Measurements from ENCODE around the gene CCDC13. TPM values are rescaled to one million over a fixed set of nuclear protein-coding genes. Genes with fewer than 3 reads are reported as not detected.
"Not testable (repeated sequence)": the region's sequence is repeated elsewhere in the genome, so short reads cannot be mapped to it uniquely, and the experiment has no call there.

The CCDC13 gene
- total and polyA plus RNA-seq, 2 experiments from 2014 or later, result 0.27 to 0.45 TPM

GRCh38 chr3:42811118-42811883, 38.2 kb upstream of the CCDC13 start:
- H3K27ac Mint-ChIP-seq; ATAC-seq; H3K4me3 ChIP-seq; H3K36me3 Mint-ChIP-seq (ENCODE audit: low read depth); H3K4me1 ChIP-seq (ENCODE audit: insufficient read depth); H3K4me2 ChIP-seq; H3K27ac ChIP-seq (ENCODE audit: low read depth); H3K36me3 ChIP-seq (ENCODE audit: insufficient read depth); H3K9me3 Mint-ChIP-seq; H4K20me1 ChIP-seq (replicated peaks; ENCODE audit: insufficient read depth); H3K79me2 ChIP-seq (replicated peaks; ENCODE audit: insufficient read depth); H3K9me2 ChIP-seq (ENCODE audit: insufficient read depth); H3K4me3 Mint-ChIP-seq; H3K4me1 Mint-ChIP-seq; H3K27me3 Mint-ChIP-seq (ENCODE audit: insufficient read depth, low read depth, poor library complexity); H3F3A ChIP-seq (replicated peaks; ENCODE audit: low read depth); H3K27me3 ChIP-seq (ENCODE audit: insufficient read depth): not testable (repeated sequence)
- peak overlapping the region; percentile 70 for H2AFZ ChIP-seq
- DNase-seq (ENCODE audit: low spot score), result peak; percentile 62

GRCh38 chr3:42810706-42811105, 37.7 kb upstream of the CCDC13 start:
- not testable (repeated sequence) for DNase-seq (ENCODE audit: low spot score); H3K4me3 ChIP-seq; ATAC-seq; H2AFZ ChIP-seq; H3K27me3 ChIP-seq (ENCODE audit: insufficient read depth); H3K4me1 ChIP-seq (ENCODE audit: insufficient read depth); H3K36me3 Mint-ChIP-seq (ENCODE audit: low read depth); H3K79me2 ChIP-seq (replicated peaks; ENCODE audit: insufficient read depth); H4K20me1 ChIP-seq (replicated peaks; ENCODE audit: insufficient read depth); H3K9me3 Mint-ChIP-seq; H3F3A ChIP-seq (replicated peaks; ENCODE audit: low read depth); H3K4me1 Mint-ChIP-seq; H3K4me3 Mint-ChIP-seq; H3K27ac Mint-ChIP-seq; H3K36me3 ChIP-seq (ENCODE audit: insufficient read depth); H3K4me2 ChIP-seq; H3K27ac ChIP-seq (ENCODE audit: low read depth); H3K9me2 ChIP-seq (ENCODE audit: insufficient read depth)
- H3K27me3 Mint-ChIP-seq (ENCODE audit: insufficient read depth, low read depth, poor library complexity), result peaks cover 11% of the 10 kb centered on the region

GRCh38 chr3:42809202-42809601, 36.1 kb upstream of the CCDC13 start, which contains the start of gene ACKR2:
ACKR2 (plus strand) TSS chr3:42809445; CDS start chr3:42864503, 55,058 bp downstream.
- H4K20me1 ChIP-seq (replicated peaks; ENCODE audit: insufficient read depth), result no peaks in the 10 kb centered on the region; the same call in 1 of the 2 replicates
- H3K79me2 ChIP-seq (replicated peaks; ENCODE audit: insufficient read depth), result no peaks in the 10 kb centered on the region
- Mint-ChIP-seq H3K4me3 (no peak within 1 kb of the TSS; the same call in 2 of the 3 replicates), H3K27ac (no peak within 1 kb of the TSS), H3K4me1 (peaks cover 9% of the 10 kb centered on the region), H3K9me3 (no peaks in the 10 kb centered on the region), H3K36me3 (ENCODE audit: low read depth) (no peaks in the 10 kb centered on the region), H3K27me3 (ENCODE audit: insufficient read depth, low read depth, poor library complexity) (peaks cover 19% of the 10 kb centered on the region)
- no peak within 1 kb of the TSS for H3K27ac ChIP-seq (ENCODE audit: low read depth)
- ATAC-seq (no peak), DNase-seq (ENCODE audit: low spot score) (no peak)
- H3K27me3 ChIP-seq (ENCODE audit: insufficient read depth), result peaks cover 19% of the 10 kb centered on the region
- H3K9me2 ChIP-seq (ENCODE audit: insufficient read depth), result no peaks in the 10 kb centered on the region
- H3K36me3 ChIP-seq (ENCODE audit: insufficient read depth), result no peaks in the 10 kb centered on the region
- H3K4me1 ChIP-seq (ENCODE audit: insufficient read depth), result peaks cover 10% of the 10 kb centered on the region; the same call in 1 of the 2 replicates
- H3K4me2 ChIP-seq, result no peak within 1 kb of the TSS
- H3F3A ChIP-seq (replicated peaks; ENCODE audit: low read depth), result peaks cover 6% of the 10 kb centered on the region; the same call in 1 of the 2 replicates
- H2AFZ ChIP-seq, result no peak within 1 kb of the TSS
- H3K4me3 ChIP-seq, result no peak within 1 kb of the TSS
- TF ChIP-seq EZH2 (IDR thresholded peaks at IDR 0.05; ENCODE audit: low read depth, unreplicated experiment) (no peak), EZH2phosphoT487 (IDR thresholded peaks at IDR 0.05; ENCODE audit: unreplicated experiment) (no peak), ZNF114 (CRISPR knock-in tag; IDR thresholded peaks at IDR 0.05) (no peak), NANOG (IDR thresholded peaks at IDR 0.05; ENCODE audit: borderline replicate concordance) (no peak), ETS1 (IDR thresholded peaks at IDR 0.05) (no peak), POLR2AphosphoS5 (IDR thresholded peaks at IDR 0.05; ENCODE audit: low read depth) (no peak), ZNF462 (CRISPR knock-in tag; IDR thresholded peaks at IDR 0.05) (no peak), ZNF331 (CRISPR knock-in tag; IDR thresholded peaks at IDR 0.05; ENCODE audit: low read depth) (no peak)
